Measurements from ENCODE around the gene SH2B2.
"Not testable (repeated sequence)": the region's sequence is repeated elsewhere in the genome, so short reads cannot be mapped to it uniquely, and the experiment has no call there.

The SH2B2 gene

DNA sequence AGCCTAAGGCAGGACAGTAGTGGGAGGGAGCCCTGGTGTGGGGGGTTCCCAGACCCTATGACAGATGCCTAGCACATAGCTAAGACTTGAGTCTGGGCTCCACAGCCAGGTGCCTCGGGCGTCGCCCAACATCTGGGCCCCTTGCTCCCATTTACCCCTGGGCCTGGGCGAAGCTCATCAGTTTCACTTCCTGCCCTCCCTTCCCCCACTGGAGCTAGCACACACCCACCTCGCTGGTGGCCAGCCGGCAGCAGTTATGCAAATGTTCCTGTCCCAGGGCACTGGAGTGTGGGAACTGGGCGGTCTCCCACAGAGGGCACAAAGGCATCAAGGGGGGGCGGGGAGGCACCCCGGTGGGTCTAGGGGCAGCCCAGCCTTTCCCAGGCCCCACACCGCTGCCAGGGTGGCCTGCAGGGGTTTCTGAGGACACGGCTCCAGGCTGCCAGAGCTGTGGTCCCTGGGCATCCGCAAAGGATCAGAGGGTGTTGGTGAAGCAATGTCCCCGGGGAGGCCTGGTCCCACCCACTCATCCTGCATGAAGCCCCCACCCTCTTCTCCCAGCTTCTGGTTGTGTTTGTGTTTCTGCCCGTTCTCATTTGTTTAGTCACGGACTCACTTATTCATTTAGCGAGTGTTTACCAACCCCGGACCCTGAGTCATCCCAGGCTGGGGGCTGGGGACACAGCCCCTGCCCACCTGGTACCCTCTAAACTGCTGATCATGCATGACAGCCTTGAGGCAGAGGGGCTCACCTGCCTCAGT lies 20.4 kb downstream of the SH2B2 start:
- no peak for DNase-seq

DNA sequence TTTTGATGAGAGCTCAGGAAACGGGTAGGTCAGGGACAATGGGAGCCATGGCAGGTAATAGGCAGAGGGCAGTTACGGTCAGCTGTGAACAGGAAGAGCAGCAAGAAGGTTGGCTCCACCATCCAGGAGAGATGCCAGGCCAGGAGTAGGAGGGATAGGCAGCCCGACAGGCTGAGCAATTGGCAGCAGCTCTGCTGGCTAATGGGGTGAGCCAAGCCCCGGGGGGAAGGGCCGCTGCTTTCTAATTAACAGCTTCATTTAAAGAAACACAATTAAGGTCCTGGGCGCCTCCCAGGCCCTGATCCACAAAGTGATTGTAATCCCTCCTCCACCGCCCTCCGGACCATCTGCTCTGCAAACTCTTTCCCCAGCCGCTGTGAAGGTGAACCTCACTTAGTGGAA lies 23.7 kb downstream of the SH2B2 start:
- DNase-seq = no peak

DNA sequence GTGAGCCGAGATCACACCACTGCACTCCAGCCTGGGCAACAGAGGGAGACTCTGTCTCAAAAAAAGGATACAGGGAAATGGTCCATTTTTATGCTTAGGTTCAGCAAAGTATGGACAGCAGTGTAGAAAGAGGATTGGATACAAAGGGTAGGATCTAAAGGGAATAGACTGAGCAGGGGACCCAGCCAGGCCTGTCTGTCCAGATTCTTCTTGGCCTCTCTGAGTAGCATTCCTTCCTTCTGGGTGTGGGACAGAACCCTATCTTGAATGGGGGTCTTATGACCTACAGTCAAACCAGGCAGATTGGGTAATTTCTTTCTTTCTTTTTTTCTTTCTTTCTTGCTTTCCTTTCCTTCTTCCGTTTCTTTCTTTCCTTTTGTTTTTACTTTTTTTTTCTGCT lies 25.6 kb downstream of the SH2B2 start:
- no peak for DNase-seq

DNA sequence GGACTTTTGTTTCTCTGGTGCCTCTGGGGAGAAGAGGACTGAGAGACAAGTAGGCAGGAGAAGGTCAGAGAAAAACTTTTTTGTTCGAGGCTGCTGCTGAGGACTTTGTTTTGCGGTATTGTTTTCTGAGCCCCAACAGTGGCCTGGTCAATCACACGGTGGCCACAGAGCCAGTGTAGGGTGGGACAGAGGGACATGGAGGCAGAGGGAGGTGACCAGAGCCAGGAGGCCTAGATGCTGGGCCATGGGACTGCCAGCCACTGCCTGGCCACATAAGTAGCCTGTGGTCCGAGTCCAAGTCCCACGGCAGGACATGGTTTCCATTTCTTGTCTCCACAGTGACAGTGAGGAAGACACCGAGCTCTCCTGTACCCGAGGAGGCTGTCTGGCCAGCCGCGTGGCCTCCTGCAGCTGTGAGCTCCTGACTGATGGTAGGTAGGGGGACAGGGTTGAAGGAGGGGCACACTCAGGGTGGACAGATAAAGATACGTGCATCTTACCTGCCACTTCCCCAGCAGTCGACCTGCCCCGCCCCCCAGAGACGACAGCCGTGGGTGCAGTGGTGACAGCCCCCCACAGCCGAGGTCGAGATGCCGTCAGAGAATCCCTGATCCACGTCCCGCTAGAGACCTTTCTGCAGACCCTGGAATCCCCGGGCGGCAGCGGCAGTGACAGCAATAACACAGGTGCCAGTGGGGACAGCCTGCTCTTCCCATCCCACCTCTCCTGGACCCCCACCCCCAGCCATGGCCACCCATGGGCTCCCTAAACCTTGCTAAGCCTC lies 27.5 kb downstream of the SH2B2 start:
- no peak for DNase-seq

DNA sequence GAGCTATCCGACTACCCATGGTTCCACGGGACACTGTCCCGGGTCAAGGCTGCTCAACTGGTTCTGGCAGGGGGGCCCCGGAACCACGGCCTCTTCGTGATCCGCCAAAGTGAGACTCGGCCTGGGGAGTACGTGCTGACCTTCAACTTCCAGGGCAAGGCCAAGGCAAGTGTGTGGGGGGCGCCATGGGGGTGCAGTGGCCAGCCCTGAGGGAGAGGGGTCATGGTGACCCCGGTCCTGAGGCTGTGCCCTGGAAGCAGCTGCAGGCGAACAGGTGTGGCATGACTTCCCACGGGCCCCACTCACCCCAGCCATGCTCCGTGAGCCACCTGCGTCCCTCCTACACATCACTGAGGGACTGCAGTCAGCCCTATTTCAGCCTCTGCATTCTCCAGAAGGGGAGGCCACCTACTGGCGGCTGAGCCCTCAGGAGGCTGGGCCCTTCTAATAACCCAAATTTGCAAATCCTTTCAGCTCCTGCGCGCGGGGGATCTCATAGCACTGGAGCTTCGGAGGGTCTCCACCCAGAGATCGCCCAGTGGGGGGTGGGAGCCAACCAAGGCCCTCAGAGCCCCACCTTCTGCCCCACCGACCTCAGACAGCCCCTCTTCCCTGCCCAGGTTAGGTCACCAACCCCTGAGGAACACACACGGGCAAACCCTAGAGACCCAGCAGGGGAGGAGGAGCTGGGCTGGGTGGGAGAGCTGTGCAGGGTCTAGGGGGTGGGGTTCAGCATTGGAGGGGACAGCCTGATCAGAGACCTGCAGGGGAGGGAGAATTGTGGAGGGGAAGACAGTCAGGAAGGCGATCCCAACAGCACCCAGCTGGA lies 30.8 kb downstream of the SH2B2 start:
- no peak for DNase-seq

DNA sequence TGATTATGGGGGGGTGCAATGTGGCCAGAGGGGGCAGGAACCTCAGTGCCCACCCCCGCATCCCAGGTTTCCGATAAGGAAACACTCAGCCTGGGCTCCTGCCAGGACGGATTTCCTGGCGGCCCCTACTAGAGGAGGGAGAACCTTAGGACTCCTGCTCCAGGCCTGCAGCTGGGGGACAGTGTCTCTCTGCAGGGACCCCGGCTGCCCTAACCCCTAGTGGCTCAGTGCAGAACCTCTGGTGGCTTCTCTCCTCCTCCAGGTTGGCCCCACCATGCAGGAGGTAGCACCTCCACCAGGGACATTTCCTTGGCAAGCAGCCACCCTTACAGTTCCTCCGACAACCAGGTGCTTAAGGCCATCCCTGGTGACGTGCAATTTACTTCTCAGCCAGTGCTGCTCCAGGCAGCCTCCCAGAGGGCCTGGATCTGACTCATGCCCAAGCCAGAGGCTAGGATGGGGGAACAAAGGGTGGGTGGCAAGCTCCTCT lies 31.9 kb downstream of the SH2B2 start:
- no peak for DNase-seq

DNA sequence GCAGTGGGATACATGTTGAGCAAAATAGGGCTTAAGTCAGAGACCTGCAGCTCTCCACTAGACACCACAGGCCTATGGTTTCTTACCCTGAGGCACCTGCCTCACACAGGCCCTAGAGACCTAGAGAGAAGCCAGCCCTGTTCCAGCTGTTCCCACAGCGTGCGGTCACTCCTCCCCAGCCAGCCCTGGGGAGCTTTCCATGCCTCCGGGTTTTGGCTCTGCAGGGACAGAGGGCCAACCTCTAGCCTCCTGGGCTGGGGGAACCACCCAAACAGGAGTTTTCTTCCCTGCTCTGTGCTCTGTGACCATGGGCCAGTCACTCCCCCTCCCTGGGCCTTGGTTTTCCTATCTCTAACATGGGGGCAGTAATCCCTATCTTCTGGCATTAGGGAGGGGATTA lies 33.0 kb downstream of the SH2B2 start:
- DNase-seq = no peak

DNA sequence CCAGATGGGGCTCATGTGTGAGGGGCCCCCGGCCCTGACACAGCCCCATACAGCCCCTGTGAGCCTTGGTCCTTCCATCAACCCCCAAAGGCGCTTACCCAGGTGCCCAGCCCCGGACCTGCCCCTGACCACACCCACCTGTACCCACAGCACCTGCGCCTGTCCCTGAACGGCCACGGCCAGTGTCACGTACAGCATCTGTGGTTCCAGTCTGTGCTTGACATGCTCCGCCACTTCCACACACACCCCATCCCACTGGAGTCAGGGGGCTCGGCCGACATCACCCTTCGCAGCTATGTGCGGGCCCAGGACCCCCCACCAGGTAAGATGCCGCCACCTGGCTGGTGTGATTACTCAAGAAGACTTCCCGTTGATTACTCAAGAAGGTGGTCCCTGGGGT lies 33.5 kb downstream of the SH2B2 start:
- DNase-seq = no peak

DNA sequence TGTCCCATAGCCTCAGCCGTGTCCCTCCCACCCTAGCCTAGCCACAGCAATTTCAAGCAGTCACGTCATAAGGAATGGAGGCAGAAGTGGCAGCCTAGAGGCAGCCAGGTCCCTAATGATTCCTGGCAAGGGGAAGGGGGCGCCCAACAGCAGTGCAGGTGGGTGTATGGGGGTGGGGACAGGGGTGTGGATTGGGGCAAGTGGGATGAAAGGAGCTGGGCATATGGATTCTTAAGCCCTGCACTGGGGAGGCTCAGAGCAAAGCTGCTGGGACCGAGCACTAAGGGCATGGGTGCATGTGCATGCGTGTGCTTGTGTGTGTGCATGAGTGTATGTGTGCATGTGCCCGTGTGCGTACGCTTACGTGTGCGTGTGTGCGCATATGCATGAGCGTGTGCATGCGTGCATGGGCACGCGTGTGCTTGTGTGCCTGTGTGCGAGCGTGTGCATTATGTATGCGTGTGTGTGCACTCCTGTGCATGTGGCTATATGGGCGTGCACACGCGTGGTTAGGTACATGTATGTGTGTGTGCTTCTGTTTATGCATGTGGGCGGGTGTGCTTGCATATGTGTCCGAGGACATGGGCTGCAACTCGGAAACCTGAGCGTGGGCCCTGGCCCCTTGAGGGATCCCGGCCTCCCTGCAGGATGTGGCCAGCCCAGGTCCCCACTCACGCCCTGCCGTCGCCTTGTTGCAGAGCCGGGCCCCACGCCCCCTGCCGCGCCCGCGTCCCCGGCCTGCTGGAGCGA lies 34.1 kb downstream of the SH2B2 start:
- no peak for DNase-seq

DNA sequence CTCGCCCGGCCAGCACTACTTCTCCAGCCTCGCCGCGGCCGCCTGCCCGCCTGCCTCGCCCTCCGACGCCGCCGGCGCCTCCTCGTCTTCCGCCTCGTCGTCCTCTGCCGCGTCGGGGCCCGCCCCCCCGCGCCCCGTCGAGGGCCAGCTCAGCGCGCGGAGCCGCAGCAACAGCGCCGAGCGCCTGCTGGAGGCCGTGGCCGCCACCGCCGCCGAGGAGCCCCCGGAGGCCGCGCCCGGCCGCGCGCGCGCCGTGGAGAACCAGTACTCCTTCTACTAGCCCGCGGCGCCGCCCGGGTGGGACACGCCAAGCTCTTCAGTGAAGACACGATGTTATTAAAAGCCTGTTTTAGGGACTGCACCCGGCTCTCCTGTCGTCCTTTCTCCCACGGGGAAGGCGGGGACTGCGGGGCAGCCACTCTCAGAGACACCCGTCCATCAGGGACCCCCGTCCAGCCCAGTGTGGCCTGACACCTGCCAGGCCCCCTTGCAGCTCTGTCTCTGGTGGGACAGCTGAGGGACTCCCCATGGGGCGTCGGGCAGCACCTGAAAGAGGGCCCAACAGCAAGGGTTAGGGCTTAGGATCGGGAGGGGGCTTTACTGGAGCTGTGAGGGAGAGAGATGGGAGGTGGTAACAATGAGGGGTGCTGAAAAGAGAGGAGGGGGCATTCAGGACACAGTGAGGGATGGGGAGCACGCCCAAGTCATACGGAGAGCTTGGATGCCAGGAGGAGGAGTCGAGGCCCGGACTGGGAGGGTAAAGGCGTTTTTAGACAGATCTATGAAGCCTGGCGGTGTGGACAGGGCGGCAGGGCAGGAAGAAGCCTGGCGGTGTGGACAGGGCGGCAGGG lies 34.9 kb downstream of the SH2B2 start:
- DNase-seq = no peak

DNA sequence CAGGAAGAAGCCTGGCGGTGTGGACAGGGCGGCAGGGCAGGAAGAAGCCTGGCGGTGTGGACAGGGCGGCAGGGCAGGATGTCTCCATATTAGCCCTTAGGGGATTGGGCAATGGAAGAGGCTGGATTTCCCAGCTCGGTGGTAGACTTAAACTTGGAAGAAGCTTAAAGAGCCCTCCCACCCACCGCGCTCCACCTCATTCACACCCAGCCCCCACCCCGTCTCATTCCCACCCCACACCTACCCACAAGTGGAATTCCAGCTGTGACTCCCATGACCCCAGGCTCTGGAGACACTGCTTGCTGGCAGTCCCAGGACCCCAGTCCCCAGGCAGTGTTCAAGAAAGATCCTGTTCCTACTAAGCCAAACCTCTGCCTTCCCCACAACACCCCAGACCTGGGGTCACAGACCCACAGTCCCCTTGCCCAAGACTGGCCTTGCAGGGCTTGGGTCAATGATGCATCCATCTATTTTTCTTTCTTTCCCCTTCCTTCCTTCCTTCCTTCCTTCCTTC lies 35.6 kb downstream of the SH2B2 start:
- no peak for DNase-seq

DNA sequence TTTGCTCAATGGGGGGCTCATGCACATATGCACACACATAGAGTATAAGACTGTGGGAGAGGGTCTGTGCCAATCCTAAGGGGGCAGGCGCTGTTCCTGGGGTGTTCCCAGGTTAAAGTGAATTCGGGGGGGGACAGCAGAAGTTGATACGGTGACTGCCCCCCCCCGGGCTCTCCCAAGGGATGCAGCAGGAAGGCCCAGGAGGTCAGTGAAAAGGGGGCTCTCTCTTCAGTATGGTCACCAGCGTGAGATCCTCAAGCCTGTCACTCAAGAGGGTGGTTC lies 37.2 kb downstream of the SH2B2 start:
- DNase-seq = no peak

DNA sequence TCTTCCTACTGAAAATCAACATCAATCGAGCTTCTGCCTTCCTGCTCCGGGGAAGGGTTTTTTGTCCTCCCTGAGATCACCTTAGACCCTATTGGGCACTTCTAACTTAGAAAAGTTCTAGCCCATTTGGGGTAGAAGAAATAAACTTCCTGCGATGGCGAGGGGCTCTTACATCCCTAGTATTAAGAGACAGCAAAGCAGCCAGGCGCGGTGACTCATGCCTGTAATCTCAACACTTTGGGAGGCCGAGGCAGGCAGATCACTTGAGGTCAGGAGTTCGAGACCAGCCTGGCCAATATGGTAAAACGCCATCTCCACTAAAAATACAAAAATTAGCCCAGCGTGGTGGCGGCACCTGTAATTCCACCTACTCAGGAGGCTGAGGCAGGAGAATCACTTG lies 38.4 kb downstream of the SH2B2 start:
- DNase-seq = not testable (repeated sequence)

DNA sequence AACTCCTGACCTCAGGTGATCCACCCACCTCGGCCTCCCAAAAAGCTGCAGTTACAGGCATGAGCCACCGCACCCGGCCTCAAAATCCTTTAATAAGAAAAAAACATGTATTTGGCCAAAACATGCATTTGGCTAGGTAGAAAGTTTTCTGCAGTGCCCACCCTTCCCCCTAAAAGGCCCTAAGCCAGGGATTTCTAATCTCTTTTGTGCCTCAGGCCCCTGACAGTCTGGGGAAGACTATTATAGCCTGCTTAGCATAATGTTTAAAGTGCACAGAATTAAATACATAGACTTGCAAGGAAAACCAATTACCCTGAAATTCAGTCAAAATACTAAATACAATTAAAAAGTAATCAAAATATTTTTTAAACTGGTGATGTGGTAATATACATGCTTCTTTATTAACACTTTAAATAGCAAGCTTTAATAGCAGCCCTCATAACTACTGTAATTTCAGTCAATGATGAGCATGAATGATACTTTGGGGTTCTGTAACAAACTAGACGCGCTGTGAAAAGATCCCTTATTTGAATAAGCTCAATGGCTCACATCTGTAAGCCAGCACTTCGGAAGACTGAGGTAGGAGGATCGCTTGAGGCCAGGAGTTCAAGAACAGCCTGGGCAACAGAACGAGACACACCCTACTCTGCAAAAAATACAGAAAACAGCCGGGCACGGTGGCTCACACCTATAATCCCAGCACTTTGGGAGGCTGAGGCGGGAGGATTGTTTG lies 39.7 kb downstream of the SH2B2 start:
- no peak for DNase-seq

DNA sequence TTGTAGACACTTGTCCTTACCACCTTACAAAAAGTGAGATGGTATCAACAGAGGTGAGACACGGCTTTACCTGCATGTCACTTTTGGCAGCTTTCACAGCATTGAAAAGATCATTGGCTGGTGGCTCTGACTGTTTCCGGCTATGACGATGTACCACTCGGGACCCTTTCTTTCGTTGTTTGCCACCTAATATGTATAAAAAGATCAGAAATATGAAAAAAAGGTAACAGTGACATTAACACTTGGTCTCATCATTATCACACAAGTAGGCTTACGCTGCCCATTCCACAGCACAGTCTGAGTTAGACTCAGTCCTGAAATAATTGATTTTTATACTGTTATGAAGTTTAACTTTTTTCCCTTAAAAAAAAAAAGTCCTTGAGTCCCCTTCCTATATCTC lies 40.5 kb downstream of the SH2B2 start:
- DNase-seq = not testable (repeated sequence)

DNA sequence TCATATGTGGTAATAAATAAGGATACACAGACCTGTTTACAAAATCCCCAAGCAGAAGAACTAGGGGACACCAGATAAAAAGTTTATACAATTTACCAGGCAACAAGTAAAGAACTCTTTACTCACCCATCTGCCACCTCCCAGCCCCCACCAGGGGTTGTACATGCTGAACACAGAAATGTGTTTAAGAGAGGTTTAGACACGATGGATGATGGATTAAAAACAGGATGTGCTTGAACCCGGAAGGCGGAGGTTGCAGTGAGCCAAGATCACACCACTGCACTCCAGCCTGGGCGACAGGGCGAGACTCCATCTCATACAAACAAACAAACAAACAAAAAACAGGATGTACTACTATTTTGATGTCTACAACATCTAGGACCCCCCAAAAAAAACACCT lies 42.2 kb downstream of the SH2B2 start:
- not testable (repeated sequence) for DNase-seq

DNA sequence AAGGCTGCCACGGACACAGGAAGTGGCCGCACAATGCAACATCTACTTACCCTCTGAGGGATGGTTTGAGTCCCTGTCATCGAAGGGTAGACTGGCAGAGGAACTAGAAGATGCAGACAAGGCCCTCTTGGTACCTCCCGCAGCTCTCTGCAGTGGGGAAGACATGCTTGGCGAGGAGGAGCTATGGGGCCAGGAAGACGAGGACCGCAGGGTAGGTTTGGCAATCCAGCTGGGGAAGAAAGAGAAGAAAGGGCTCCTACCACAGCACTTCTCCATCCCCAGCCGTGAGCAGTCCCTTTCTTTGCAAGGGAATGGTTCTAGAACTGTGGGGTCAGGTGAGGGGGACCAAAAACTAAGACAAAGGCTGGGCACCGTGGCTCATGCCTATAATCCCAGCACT lies 42.7 kb downstream of the SH2B2 start:
- not testable (repeated sequence) for DNase-seq

DNA sequence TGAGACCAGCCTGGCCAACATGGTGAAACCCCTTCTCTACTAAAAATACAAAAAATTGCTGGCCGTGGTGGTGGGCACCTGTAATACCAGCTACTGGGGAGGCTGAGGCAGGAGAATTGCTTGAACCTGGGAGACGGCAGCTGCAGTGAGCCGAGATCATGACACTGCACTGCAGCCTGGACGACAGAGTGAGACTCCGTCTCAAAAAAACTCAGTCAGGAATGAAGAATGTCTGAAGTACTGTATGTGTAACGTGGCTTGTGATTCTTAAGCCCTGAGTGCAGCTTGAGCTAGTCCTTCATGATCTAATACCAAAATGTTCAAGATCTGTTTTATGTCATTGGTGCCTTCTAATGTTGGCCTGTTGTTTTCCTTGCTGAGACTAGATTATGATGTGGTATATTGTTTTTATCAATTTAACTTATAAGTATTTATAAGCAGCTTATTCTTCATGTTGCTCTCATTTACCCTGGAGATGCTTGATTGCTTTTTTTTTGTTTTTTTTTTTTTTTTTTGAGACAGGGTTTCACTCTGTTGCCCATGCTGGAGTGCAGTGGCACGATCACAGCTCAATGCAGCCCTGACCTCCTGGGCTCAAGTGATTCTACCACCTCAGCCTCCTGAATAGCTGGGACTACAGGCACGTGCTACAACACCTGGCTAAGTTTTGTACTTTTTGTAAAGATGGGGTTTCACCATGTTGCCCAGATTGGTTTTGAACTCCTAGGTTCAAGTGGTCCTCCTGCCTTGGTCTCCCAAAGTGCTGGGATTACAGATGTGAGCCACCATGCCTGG lies 44.2 kb downstream of the SH2B2 start:
- DNase-seq = not testable (repeated sequence)

DNA sequence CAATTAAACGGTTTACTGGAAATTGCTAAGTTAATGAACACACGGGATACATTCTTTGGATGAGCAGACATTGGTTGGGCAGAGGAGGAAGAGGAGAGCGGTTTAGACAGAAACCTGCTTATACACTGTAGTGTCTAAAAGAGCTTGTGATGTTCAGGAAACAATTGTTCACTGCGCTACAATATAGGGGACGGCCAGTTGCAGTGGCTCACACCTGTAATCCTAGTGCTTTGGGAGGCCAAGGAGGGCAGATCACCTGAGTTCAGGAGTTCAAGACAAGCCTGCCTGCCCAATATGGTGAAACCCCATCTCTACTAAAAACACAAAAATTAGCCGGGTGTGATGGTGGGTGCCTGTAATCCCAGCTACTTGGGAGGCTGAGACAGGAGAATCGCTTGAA lies 48.9 kb downstream of the SH2B2 start:
- not testable (repeated sequence) for DNase-seq

DNA sequence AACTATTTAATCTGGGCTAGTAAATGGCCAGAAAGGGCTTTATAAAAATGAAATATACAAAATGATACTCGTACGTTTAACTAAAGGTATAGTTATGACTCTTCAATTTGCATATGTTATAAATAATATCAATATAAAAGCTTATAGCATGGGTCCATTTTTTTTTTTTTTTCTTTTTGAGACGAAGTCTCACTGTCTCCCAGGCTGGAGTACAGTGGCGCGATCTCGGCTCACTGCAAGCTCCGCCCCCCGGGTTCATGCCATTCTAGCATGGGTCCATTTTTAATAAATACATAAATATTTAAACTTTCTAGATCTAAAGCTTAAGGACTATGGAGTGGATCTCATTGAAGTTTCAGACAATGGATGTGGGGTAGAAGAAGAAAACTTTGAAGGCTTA lies 50.3 kb downstream of the SH2B2 start:
- DNase-seq = not testable (repeated sequence)

Data from KG1 (cell line).